H1 (cell line): ENCODE measurements around the gene PHC3.

ENCODE experiments used
- HDAC2 ChIP-seq, 2 experiments: fragments of 300-600 bp in 1 of 2; sonication (generic) in 1 of 2; IDR thresholded peaks; 2 replicates each; pipeline ENCODE4 v1.6.1; 2011 to 2012; ENCODE audit warnings: low read depth in 2 of 2, low read length in 2 of 2, mild to moderate bottlenecking in 2 of 2, moderate library complexity in 2 of 2, borderline replicate concordance in 1 of 2, inconsistent platforms in 1 of 2
- HDAC6 ChIP-seq: IDR thresholded peaks from one replicate; pipeline ENCODE4 v1.7.1; 2012; ENCODE audit warnings: low read depth, mild to moderate bottlenecking, inconsistent platforms, low read length, moderate library complexity
- TAF1 ChIP-seq: IDR thresholded peaks from 2 replicates; pipeline ENCODE4 v1.6.1; 2011; ENCODE audit warnings: mild to moderate bottlenecking, low read depth, low read length
- TF ChIP-seq, protein P1 (sequence below), 3 experiments: IDR thresholded peaks; 1 replicate in 2 of 3; 2 replicates in 1 of 3; pipeline versions ENCODE4 v1.5.1 to v1.6.1; 2011; ENCODE audit warnings: low read length in 3 of 3, mild to moderate bottlenecking in 3 of 3, inconsistent platforms in 2 of 3, low read depth in 1 of 3, moderate library complexity in 1 of 3; ENCODE audit not compliant: insufficient read depth in 1 of 3; ENCODE audit errors: control extremely low read depth in 1 of 3
- TF ChIP-seq, protein P2 (sequence below): IDR thresholded peaks from 2 replicates; pipeline ENCODE4 v1.6.1; 2012; ENCODE audit warnings: low read length, inconsistent platforms

DNA sequence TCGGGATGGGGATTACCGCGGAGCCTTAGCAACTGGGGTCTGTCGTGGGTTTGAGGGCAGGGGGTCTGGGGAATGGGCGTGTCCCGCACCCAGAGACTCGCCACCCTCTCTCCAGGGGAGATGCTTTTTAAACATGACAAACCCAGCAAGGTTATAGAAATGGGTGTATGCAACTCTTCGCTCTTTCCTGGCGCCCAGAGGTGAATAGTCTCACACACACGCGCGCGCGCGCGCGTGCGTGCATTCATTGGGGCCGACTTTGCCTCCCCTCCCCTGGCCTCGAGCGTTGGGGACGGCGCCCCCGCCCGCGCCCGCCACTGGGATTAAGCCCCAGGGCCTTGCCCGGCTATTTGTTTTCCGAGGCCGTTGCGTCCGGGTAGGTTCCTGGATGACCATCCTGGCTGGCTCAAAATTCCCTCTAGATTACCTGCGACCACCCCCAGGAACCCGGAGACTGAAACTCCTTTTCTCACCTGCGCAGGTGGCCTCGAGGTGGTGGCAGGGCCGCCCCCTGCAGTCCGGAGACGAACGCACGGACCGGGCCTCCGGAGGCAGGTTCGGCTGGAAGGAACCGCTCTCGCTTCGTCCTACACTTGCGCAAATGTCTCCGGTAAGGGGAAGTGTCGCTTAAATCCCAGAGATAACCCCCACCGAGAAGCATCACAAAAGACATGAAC is 143.0 kb downstream of the PHC3 start:
- TF ChIP-seq, protein P1, sequence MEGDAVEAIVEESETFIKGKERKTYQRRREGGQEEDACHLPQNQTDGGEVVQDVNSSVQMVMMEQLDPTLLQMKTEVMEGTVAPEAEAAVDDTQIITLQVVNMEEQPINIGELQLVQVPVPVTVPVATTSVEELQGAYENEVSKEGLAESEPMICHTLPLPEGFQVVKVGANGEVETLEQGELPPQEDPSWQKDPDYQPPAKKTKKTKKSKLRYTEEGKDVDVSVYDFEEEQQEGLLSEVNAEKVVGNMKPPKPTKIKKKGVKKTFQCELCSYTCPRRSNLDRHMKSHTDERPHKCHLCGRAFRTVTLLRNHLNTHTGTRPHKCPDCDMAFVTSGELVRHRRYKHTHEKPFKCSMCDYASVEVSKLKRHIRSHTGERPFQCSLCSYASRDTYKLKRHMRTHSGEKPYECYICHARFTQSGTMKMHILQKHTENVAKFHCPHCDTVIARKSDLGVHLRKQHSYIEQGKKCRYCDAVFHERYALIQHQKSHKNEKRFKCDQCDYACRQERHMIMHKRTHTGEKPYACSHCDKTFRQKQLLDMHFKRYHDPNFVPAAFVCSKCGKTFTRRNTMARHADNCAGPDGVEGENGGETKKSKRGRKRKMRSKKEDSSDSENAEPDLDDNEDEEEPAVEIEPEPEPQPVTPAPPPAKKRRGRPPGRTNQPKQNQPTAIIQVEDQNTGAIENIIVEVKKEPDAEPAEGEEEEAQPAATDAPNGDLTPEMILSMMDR (IDR thresholded peaks at IDR 0.05; ENCODE audit: control extremely low read depth in 1 of 3, insufficient read depth in 1 of 3, low read depth in 1 of 3, low read length in 3 of 3): peak; percentile 37 to 49 (median 41)
- TF ChIP-seq HDAC2 (IDR thresholded peaks at IDR 0.05; ENCODE audit: borderline replicate concordance in 1 of 2, low read depth in 2 of 2, low read length in 2 of 2): 0 out of 4 replicates have a peak, but pooled peaks of 1 of the 2 experiments have one; percentile 1
- TF ChIP-seq, protein P2, sequence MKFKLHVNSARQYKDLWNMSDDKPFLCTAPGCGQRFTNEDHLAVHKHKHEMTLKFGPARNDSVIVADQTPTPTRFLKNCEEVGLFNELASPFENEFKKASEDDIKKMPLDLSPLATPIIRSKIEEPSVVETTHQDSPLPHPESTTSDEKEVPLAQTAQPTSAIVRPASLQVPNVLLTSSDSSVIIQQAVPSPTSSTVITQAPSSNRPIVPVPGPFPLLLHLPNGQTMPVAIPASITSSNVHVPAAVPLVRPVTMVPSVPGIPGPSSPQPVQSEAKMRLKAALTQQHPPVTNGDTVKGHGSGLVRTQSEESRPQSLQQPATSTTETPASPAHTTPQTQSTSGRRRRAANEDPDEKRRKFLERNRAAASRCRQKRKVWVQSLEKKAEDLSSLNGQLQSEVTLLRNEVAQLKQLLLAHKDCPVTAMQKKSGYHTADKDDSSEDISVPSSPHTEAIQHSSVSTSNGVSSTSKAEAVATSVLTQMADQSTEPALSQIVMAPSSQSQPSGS: no peak
- TF ChIP-seq HDAC6: no peak
- 0 out of 2 replicates have a peak, but pooled peaks have one; percentile 39 for TF ChIP-seq TAF1
